ENCODE results near the gene HYAL2.

The HYAL2 gene

GRCh38 chr3:50268276-50268675 is 54.3 kb downstream of the HYAL2 start:
- DNase-seq = no peak

Data from SHP77 (cell line).